HG02870 (cell line): Measurements from ENCODE around the gene CCDC57.

ENCODE experiments used
- ATAC-seq: cut with Tn5 transposase; IDR thresholded peaks from one replicate; pipeline ENCODE4 v1.9.1; 2021; ENCODE audit warnings: mild to moderate bottlenecking, moderate library complexity; ENCODE audit not compliant: unreplicated experiment

The CCDC57 gene

GRCh38 chr17:82096709-82097183 is 115.9 kb downstream of the CCDC57 start:
- no peak for ATAC-seq

GRCh38 chr17:82095777-82096708 is 116.6 kb downstream of the CCDC57 start:
- no peak for ATAC-seq

- ATAC-seq: no peak
Observed at GRCh38 chr17:82094931-82095776, 117.5 kb downstream of the CCDC57 start.

GRCh38 chr17:82092995-82093751 is 119.5 kb downstream of the CCDC57 start:
- no peak for ATAC-seq

GRCh38 chr17:82092628-82092994 is 120.0 kb downstream of the CCDC57 start:
- ATAC-seq: no peak

GRCh38 chr17:82092094-82092586 is 120.5 kb downstream of the CCDC57 start:
- ATAC-seq: no peak

GRCh38 chr17:82091264-82092066 is 121.2 kb downstream of the CCDC57 start:
- ATAC-seq: no peak

GRCh38 chr17:82090549-82091263 is 121.9 kb downstream of the CCDC57 start:
- ATAC-seq: no peak

- no peak for ATAC-seq
Observed at GRCh38 chr17:82089723-82090548, 122.7 kb downstream of the CCDC57 start.

- ATAC-seq: no peak
Observed at GRCh38 chr17:82088838-82089722, 123.6 kb downstream of the CCDC57 start.

GRCh38 chr17:82087961-82088837 is 124.4 kb downstream of the CCDC57 start:
- no peak for ATAC-seq

GRCh38 chr17:82086941-82087906 is 125.4 kb downstream of the CCDC57 start:
- ATAC-seq: no peak

- ATAC-seq: no peak
Observed at GRCh38 chr17:82085931-82086764, 126.5 kb downstream of the CCDC57 start.
